Right ventricle myocardium inferior (tissue), 1 donor: Measurements from ENCODE around the gene LRRC71. TPM values are rescaled to one million over a fixed set of nuclear protein-coding genes. Genes with fewer than 3 reads are reported as not detected.
A peak's percentile ranks its signal among the peaks of the same experiment; 100 is the strongest.

ENCODE experiments used
- ATAC-seq: fragments of 200-7000 bp; cut with Tn5 transposase; one replicate; pipeline ENCODE4 v1.9.1; 2020; ENCODE audit warnings: mild to moderate bottlenecking, moderate library complexity
- DNase-seq: peaks from one replicate; pipeline ENCODE4 v3.0.0; 2021; ENCODE audit errors: missing footprints
- intact Hi-C: fragments of 100-400 bp; cut with DNase I; formaldehyde crosslinking; loops from one replicate; pipeline ENCODE4 v1.11.0; 2022
- long read RNA-seq: library from polyadenylated mRNA; unstranded; transcript quantifications from one replicate; pipeline ENCODE4 v2.0.0, GENCODE V29; 2021
- total RNA-seq: library from RNA; stranded (reverse); fragmentation: NEBNext Ultra II Directional; extraction: Animal tissue kit (Norgen Biotek cat#: 25700); gene quantifications from one replicate; pipeline ENCODE4 v1.2.1, GENCODE V29; 2021
- donor health status: DM: no; HTN: yes; CAD: no; lungs with severe emphysema.

Gene LRRC71
- not detected for total RNA-seq
- long read RNA-seq = 0 reads

GRCh38 chr1:156920233-156921052 lies at the start of gene LRRC71:
LRRC71 (plus strand) TSS chr1:156920632; CDS start chr1:156920804, 172 bp downstream.
- peak; percentile 91 for DNase-seq
- peak; percentile 95 for ATAC-seq
- intact Hi-C loops = loop anchor here (1.0 kb wide), 1 partner anchor 28 kb away; no protein-coding TSS in a partner anchor

GRCh38 chr1:156873659-156874058 lies 46.8 kb upstream of the LRRC71 start:
- DNase-seq (peak; percentile 18), ATAC-seq (no peak)
- intact Hi-C loops = no loop called here

- DNase-seq (peak; percentile 16), ATAC-seq (peak; percentile 11)
- intact Hi-C loops = no loop called here
These were observed 46.3 kb upstream of the LRRC71 start for GRCh38 chr1:156874142-156874541.

DNA sequence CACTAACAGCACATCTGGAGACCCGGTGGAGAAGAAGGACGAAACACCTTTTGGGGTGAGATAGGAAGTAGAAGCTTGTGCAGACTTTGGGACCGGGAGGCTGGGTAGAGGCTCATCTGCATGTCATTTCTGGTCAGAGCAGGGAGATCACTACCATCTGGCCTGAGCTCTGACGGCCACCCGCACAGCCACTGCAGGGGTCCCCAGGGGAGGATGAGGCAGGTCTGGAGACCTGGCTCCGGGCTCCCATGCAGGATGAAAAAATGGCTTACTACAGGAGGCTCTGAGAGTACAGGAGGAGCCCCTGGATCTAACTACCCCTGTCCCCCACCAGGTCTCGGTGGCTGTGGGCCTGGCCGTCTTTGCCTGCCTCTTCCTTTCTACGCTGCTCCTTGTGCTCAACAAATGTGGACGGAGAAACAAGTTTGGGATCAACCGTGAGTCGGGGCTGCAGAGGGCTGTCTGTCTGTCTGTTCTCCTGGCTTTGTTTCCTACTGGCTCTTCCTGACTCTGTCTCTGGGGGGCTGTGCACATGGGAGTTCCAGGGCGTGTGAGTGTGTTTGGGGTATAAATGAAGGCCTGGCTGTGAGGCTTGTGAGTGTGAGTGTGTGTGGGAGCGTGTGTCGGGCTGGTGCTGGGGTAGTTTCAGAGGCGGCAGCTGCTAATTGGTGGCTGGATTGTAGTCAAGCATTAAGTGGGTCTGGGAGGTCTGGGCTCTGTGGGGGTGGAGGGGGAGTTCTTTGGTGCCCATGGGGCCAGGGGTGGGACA lies 45.7 kb upstream of the LRRC71 start:
- DNase-seq (peak; percentile 65), ATAC-seq (peak; percentile 14)
- intact Hi-C loops = no loop called here

DNA sequence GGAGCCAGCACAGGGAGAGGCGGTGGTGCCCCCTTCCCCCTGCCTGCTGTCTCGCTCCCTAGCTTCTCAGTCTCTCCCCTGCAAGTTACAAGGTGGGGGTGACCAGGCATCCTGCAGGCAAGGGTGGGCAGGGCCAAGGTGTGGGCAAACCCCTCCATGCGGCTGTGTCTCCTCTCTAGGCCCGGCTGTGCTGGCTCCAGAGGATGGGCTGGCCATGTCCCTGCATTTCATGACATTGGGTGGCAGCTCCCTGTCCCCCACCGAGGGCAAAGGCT lies 45.2 kb upstream of the LRRC71 start:
- ATAC-seq (no peak), DNase-seq (peak; percentile 16)
- intact Hi-C loops = no loop called here

DNA sequence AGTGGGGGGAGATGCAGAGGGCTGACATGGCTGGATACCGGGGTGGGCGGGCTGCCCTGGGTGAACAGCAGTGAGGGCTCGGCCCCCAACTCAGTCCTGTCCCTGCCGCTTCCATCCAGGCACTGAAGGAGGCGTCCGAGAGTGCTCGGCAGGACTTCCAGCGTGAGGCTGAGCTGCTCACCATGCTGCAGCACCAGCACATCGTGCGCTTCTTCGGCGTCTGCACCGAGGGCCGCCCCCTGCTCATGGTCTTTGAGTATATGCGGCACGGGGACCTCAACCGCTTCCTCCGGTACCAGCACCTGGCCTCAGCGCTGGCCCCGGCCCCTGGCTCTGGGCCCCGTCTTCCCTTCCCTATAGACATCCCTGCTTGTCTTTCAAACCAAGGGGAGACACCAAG lies 44.2 kb upstream of the LRRC71 start:
- peak; percentile 59 for DNase-seq
- intact Hi-C loops = no loop called here
- ATAC-seq = no peak

GRCh38 chr1:156877433-156878170 lies 42.8 kb upstream of the LRRC71 start:
- DNase-seq (peak; percentile 7), ATAC-seq (no peak)
- intact Hi-C loops = no loop called here

GRCh38 chr1:156879876-156880275 lies 40.6 kb upstream of the LRRC71 start:
- no peak for ATAC-seq
- DNase-seq = peak; percentile 61
- intact Hi-C loops = no loop called here

DNA sequence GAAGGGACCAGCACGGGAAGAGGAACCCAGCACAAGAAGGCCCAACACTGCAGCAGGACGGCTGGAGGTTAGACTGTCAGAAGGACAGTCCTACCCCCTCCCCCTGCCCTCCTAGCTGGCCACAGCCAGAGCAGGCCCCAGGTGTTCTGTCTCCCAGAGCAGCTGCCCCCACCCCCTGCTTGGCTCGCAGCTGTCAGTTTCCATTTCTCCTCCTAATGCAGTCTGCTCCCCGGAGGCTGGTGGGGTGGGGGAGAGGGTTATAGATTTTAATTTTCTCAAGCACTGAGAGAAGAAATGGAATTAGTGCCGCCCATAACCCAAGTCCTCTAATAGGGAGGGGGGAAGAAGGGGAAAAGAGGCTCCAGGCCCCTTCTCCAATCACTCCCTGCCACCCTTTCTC lies 40.0 kb upstream of the LRRC71 start:
- no peak for ATAC-seq
- DNase-seq = peak; percentile 65
- intact Hi-C loops = no loop called here

GRCh38 chr1:156881101-156881500 lies 39.3 kb upstream of the LRRC71 start:
- DNase-seq (no peak), ATAC-seq (no peak)
- intact Hi-C loops = no loop called here

DNA sequence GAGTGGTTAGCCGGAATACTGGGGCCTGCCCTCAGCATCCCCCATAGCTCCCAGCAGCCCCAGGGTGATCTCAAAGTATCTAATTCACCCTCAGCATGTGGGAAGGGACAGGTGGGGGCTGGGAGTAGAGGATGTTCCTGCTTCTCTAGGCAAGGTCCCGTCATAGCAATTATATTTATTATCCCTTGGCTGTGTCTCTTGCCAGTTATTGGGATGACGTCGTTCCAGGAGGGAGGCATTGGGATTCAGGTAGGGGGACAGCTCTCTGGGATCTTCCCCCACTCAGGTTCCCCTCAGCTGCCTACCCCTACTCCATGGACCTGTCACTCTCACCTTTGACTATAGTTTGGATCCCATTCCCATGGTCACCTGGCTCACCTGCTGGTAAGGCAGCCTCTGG lies 38.8 kb upstream of the LRRC71 start:
- intact Hi-C loops = no loop called here
- ATAC-seq (no peak), DNase-seq (no peak)

DNA sequence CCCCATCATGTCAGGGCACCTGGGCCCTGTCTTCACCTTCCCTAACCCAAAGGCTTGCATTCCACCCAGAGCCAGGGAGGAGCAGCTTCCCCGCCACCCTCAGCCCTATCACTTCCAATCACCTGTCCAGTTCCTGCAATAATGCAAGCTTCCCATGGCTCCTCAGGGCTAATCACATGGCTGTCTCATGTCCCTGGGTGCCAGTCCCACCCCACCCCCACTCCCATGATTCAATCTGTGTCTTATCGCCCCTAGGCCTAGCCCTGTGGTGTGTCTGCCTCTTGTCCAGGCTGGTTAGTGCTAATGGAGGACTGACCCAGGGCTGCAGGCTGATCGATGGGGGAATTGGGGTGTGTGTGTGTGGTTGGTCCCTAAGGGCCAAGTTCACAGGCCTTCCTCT lies 37.9 kb upstream of the LRRC71 start:
- intact Hi-C loops = no loop called here
- peak; percentile 31 for DNase-seq
- ATAC-seq = no peak

- intact Hi-C loops = no loop called here
- DNase-seq (peak; percentile 53), ATAC-seq (no peak)
These were observed 36.5 kb upstream of the LRRC71 start for GRCh38 chr1:156883919-156884318.

GRCh38 chr1:156884560-156885184 lies 35.8 kb upstream of the LRRC71 start:
- intact Hi-C loops = loop anchor here (5.0 kb wide), 1 partner anchor 77 kb away; no protein-coding TSS in a partner anchor

GRCh38 chr1:156885314-156885713 lies 35.1 kb upstream of the LRRC71 start:
- intact Hi-C loops = loop anchor here (5.0 kb wide), 1 partner anchor 78 kb away; no protein-coding TSS in a partner anchor
- ATAC-seq (no peak), DNase-seq (peak; percentile 11)

More at GRCh38 chr1:156884560-156885184, 35.8 kb upstream of the LRRC71 start:
- DNase-seq (peak; percentile 40), ATAC-seq (no peak)

- intact Hi-C loops = loop anchor here (5.0 kb wide), 1 partner anchor 79 kb away; no protein-coding TSS in a partner anchor
- ATAC-seq = no peak
- DNase-seq = peak; percentile 49
These were observed 34.5 kb upstream of the LRRC71 start for GRCh38 chr1:156885880-156886355.

GRCh38 chr1:156886583-156887281 lies 33.7 kb upstream of the LRRC71 start:
- ATAC-seq (no peak), DNase-seq (peak; percentile 15)
- intact Hi-C loops = loop anchor here (5.0 kb wide), 1 partner anchor 79 kb away; no protein-coding TSS in a partner anchor

DNA sequence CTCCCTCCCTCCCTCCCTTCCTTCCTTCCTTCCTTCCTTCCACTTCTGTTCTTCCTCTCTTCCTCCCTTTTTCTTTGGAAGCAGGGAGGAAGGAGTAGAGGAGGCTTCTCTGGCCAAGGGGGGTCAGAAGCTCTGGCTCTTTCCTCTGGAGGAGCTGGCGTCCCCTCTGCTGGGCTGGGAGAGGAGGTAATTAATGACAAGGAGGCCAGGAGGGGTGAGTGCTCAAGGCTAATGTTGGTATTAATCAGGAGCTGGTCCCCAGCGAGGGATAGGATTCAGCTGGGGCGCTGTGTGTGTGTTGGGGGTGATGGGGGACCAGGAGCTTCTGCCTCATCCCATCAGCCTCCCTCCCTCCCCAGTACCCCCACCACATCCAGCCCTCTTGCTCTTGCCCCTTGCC lies 33.1 kb upstream of the LRRC71 start:
- DNase-seq = peak; percentile 4
- no peak for ATAC-seq
- intact Hi-C loops = loop anchor here (5.0 kb wide), 1 partner anchor 80 kb away; no protein-coding TSS in a partner anchor
